HG02885 (cell line): ENCODE measurements around the gene FTL.

Source experiments
- ATAC-seq: cut with Tn5 transposase; IDR thresholded peaks from one replicate; pipeline ENCODE4 v1.9.1; 2021; ENCODE audit warnings: mild to moderate bottlenecking; ENCODE audit not compliant: unreplicated experiment, poor library complexity

Gene FTL

DNA sequence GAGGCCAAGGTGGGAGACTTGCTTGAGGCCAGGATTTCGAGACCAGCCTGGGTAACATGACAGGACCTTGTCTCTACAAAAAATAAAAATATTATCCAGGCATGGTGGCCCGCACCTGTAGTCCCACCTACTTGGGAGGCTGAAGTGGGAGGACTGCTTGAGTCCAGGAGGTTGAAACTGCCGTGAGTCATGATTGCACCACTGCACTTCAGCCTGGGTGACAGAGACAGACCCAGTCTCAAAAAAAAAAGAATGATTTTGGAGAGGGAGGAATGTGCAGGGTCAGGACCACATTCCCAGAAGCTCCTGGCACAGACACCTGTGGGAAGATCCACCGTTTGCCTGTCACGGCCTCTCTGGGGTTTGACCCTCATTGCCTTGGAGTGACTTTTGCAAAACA is 19.7 kb upstream of the FTL start:
- no peak for ATAC-seq

DNA sequence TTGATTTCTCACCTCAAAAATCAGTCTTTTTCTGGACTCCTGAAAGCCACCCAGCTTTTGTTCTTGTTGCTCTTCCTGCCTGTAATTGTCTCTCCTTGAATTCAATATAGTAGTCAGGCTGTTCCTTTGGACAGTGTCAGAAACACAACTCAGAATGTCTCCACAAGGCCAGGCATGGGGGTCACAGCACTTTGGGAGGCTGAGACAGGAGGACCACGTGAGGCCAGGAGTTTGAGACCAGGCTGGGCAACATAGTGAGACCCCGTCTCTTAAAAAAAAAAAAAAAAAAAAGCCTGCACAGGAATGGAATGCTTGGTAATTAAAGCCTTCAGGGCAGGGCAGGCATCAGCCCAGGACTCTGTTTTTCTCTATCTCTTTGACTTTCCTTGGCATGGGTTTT is 19.3 kb upstream of the FTL start:
- no peak for ATAC-seq

DNA sequence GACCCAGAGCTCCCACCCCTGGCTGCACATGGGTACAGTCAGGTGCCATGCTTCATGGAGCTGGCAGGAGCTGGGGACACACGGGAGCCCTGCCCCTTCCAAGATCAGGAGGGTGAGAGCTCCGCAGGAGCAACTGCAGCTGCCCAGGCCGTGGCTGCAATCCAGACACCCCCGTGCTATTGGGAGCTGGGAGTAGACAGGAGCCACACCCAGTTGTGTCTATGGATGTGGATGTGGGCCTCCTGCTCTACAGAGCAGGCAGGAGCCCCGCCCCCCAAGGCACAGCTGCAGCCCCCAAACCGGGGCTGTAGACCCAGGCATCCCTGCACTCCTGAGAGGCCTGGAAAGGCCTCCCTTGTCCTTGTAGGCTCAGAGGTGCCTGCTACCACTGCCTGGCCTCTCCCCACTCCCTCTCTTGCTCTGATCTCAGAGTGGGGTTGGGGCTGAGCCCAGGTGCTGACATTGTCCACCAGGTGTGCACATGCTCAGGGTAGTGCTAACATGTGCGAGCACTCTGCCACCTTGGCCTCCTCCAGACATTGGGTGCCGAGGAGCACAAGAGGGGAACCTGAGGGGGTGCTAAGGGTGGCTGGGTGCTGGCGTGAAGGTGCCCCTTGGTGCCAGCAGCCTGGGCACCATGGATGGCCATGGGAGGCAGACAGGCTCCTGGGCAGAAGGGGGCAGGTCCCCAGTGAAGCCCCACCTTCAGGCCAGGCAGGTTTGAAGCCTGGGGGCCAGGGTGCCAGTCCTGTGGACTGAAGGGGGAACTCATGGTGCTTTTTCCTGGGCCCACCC is 18.4 kb upstream of the FTL start:
- ATAC-seq, result no peak

DNA sequence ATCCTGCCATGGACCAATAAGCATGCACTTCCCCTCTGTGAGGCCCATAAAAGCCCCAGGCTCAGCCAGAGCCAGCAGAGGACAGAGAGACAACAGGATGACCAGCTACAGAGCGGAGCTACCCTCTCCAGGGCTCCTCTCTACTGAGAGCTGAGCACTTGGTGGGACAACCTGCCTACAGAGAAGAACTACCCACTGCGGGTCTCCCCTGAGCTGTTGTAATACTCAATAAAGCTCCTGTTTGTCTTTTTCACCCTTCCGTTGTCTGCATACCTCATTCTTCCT is 17.9 kb upstream of the FTL start:
- no peak for ATAC-seq

DNA sequence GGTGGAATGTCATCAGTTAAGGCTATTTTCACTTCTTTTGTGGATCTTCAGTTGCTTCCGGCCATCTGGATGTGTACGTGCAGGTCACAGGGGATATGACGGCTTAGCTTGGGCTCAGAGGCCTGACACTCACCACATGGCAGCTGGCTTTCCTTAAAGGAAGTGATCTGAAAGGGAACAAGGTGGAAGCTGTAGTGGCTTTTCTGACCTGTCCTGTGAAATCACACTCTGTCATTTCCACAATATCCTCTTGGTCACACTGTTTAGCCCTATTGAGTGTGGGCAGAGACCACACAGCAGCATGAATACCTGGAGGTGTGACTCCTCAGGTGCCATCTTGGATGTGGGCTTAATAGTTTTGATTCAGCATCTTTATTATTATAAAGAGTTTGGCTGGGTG is 14.9 kb upstream of the FTL start:
- no peak for ATAC-seq

DNA sequence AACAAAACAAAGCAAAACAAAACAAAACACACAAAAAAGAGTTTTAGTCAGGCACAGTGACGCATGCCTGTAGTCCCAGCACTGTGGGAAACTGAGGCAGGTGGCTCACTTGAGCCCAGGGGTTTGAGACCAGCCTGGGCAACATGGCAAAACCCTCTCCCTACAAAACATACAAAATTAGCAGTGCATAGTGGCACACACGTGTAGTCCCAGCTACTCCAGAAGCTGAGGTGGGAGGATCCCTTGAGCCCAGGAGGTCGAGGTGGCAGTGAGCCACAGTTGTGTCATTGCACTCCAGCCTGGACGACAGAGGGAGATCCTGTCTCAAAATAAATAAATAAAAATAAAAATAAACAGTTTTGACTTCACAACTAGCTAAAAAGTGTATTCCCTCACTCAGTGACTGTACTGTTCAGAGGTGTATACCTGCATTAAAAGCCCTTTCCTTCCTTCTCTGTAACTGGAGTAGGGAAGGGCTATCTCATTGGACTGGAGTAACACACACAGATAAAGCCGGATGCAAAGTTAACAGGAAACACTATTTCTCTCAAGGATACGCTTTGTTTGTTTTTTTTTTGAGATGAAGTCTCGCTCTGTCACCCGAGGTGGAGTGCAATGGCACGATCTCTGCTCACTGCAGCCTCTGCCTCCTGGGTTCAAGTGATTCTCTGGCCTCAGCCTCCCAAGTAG is 14.1 kb upstream of the FTL start:
- ATAC-seq, result no peak

DNA sequence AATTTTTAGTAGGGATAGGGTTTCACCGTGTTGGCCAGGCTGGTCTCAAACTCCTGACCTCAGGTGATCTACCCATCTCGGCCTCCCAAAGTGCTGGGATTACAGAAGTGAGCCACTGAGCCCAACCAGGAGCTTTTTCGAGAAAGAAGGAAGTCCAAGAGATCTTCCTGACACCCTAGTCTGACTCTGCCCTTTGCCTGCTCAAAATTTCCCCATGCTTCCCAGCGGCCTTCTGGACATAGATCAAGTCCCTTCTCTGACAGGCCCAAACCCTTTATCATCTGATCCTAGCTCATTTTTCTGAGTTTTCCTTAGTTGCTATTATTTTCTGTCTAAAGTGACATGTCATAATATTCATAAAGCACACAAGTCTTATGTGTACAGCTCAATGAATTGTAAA is 12.0 kb upstream of the FTL start:
- no peak for ATAC-seq

DNA sequence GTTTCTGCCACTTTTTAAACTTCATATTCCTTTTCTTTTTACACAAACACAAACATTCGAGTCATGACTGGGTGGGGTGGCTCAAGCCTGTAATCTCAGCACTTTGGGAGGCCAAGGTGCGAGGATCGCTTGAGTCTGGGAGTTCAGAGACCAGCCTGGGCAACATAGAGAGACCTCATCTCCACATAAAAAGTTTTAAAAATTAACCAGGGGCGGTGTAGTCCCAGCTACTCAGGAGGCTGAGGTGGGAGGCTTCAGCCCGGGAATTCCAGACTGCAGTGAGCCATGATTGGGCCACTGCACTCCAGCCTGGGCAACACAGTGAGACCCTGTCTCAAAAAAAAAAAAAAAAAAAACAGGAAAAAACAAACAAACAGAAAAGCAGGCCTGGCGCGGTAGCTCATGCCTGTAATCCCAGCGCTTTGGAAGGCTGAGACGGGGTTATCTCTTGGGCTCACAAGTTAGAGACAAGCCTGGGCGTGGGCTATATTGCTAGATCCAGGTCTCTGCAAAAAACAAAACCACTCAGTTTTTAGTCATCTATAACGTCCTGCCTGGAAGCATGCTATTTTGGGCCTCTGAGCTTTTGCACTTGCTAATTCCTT is 11.0 kb upstream of the FTL start:
- ATAC-seq, result no peak

DNA sequence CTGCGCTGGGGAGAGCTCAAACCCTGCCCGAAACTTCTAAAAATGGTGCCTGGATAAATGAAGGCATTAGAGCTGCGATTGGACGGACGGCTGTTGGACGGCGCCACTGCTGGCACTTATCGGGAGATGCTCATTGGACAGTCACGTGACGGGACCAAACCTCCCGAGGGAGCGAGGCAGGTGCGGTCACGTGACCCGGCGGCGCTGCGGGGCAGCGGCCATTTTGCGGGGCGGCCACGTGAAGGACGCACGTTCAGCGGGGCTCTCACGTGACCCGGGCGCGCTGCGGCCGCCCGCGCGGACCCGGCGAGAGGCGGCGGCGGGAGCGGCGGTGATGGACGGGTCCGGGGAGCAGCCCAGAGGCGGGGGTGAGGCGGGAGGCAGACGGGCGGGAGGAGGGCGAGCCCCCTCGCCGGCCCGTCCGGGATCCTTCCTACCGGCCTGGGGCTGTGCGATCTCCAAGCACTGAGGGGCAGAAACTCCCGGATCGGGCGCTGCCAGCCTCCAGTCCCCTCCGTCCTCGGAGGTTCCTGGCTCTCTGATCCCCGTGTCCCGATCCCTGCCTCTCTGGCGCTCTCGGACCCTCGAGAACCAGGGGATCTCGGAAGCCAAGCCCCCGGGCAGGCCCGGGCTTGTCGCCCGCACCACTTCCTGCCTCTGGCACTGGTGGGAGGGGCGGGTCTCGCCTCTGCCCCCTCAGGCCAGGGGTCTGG is 10.4 kb upstream of the FTL start, which contains the start of gene BAX:
BAX (plus strand) TSS at position 281 of the 713 bp plus-strand sequence; CDS start at position 335, 54 bp downstream.
- ATAC-seq, result peak; percentile 82

DNA sequence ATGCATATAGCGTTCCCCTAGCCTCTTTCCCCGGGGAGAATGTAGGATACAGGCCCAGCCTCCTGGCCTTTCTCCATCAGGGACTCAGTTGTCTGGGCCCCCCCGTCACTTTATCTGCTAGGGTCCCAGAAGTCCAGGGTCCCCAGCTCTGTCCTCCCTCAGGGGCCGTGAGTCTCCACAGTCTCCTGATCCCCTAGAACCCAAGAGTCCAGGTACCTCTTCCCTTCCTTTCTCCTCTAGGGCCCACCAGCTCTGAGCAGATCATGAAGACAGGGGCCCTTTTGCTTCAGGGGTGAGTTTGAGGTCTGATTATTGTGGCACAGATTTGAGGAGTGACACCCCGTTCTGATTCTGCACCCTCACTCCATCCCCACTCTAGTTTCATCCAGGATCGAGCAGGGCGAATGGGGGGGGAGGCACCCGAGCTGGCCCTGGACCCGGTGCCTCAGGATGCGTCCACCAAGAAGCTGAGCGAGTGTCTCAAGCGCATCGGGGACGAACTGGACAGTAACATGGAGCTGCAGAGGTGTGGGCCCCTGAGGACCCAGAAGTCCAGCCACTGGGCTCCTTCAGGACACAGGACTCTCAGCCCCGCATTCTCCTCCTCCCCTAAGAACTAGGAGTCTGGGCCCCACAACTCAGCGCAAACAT is 9.7 kb upstream of the FTL start:
- ATAC-seq, result no peak

DNA sequence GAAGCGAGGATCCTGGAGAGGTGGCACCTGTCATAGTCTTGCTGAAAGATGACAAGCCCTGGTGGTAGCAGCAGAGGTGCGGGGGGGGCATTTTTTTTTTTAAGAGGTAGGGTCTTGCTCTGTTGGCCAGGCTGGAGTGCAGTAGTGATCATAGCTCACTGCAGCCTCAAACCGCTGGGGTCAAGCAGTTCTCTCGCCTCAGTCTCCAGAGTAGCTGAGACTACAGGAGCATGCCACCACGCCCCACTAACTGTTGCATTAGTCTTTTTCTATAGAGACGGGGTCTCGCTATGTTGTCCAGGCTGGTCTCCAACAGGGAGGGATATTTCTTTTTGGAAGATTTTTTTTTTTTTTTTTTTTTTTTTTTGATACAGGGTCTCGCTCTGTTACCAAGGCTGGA is 7.1 kb upstream of the FTL start:
- no peak for ATAC-seq

DNA sequence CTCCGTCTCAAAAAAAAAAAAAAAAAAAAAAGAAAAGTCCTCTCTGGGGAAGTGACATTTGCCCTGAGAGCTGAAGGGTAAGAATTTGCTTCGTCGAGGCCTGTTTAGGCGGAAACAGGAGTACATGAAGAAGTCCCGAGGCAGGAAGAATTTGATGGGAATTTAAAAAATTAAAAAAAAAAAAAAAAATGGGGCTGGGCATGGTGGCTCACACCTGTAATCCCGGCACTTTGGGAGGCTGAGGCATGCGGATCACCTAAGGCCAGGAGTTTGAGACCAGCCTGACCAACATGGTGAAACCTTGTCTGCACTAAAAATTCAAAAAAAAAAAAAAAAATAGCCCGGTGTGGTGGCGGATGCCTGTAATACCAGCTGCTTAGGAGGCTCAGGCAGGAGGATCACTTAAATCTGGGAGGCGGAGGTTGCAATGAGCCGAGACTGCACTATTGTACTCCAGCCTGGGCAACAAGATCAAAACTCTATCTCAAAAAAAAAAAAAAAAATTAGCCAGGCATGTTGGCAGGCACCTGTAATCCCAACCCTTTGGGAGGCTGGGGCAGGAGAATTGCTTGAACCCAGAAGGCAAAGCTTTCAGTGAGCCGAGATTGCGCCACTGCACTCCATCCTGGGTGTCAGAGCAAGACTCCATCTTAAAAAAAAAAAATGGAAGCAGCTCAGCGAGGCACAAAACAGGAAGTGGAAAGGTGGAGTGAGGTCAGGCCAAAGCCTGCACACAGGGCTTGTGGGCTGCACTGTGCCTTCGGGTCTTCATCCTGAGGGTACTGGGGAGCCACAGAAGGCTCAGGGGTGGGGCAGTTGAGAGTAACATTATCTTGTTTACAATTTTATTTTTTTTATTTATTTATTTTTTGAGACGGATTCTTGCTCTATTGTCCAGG is 5.5 kb upstream of the FTL start:
- ATAC-seq, result no peak

DNA sequence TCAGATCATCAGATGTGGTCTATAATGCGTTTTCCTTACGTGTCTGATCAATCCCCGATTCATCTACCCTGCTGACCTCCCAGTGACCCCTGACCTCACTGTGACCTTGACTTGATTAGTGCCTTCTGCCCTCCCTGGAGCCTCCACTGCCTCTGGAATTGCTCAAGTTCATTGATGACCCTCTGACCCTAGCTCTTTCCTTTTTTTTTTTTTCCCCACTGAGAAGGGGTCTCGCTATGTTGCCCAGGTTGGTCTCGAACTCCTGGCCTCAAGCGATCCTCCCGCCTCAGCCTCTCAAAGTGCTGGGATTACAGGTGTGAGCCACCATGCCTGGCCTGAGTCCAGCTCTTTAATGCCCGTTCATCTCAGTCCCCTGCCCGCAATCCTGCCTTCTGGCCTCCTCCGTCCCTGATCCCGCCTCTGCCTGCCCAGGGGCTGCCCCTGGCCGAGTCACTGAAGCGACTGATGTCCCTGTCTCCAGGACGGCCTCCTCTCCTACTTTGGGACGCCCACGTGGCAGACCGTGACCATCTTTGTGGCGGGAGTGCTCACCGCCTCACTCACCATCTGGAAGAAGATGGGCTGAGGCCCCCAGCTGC is 4.0 kb upstream of the FTL start:
- no peak for ATAC-seq

DNA sequence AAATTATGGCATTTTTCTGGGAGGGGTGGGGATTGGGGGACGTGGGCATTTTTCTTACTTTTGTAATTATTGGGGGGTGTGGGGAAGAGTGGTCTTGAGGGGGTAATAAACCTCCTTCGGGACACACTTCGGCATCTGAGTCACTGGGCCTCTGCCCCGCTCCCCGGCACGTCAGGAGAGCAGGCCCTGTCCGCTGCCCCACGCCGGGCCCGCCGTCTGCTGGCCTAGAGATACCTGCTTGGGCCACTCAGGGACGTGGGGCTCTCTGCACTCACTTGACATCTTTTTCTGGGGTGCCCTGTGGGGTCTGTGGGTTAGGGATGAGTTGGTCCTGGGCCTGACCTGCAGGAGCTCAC is 3.5 kb upstream of the FTL start:
- ATAC-seq, result no peak

DNA sequence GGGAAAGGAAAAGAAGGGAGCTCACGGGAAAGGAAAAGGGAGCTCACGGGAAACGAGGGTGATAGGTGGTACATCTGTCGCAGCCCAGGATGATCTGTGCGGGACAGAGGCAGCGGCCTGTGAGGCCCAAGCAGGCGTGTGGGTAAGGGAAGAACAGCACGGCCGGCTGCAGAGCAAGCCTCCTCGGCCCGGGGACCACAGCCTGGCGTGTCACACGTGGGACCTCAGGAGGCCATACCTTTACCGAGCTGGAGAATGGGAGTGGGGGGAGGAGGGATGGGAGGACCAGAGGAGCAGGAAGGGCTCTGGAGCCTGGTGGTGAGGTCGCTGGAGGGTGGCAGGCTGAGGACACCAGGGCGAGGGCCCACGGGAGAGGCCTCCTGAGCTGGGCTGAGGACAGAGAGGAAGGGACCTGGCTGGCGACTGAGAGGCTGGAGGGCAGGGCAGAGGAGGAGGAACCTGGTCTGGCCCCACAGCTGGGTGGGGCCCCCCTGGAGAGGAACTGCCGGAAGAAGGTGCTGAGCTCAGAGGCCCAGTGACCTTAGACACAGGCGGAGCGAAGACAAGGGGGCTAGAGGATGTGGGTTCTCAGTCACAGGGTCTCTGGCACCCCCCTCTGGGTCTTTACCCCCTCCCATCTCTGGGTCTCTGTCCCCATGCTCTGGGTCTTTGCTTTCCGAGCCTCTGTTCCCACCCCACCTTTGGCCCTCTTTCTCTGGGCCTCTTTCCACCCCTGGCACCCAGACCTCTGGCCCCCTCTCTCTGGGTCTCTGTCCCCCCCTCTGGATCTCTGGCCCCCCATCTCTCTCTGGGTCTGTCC is 2.9 kb upstream of the FTL start:
- peak; percentile 27 for ATAC-seq

DNA sequence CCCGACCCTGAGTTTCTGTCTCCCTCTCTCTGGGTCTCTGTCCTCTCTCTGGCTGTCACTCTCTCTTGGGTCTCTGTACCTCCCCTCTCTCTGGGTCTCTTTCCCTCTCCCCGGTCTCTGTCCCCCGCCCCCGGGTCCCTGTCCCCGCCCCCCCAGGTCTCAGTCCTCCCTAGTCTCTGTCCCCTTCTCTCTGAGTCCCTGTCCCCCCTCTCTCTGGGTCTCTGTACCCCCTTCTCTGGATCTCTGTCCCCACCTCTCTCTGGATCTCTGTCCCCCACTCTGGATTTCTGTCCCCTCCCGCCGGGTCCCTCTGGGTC is 2.3 kb upstream of the FTL start:
- ATAC-seq, result no peak

DNA sequence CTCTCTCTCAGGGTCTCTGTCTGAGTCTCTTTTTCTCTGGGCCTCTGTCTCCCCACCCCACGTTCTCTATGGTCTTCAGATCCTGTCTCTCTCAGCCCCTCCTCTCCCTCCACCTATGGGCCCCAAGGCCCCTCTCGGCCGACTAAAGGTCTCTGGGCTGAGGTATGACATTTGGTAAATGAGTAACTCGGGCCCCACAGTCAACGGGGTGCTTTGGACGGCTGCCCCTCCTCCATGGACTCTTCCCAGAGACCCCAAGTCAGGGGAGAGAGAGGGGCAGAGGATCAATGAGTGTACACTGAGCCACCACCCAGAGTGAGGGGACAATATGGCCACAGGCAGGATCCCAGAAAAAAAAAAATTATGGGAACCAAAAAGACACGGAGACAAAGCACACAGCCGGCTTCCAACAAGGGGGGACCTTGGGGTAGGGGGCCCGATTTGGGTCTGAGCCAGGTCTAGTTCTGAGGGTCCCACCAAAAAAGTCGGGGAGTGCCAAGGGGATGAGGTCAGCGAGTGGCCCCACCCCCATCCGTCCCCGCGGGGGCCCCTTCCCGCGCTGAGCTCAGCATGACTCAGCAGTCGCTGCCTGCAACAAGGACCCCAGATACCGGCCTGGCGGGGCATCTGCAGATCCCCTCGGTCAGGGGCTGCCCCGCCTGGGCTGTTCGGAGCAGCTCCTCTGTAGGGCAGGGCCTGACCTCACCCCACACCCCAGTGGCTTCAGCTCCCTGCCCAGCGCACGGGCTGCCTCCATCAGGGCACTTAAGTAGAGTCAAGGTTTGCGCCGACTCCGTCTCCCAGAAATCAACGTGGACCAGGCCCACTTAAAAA is 1.5 kb upstream of the FTL start:
- no peak for ATAC-seq
